ENCODE data around the gene CXCL3.

Gene CXCL3

GRCh38 chr4:74047152-74047551, 8.7 kb upstream of the CXCL3 start:
- no peaks in the 10 kb centered on the region for H3K27me3 ChIP-seq (ENCODE audit: insufficient read depth, low read length, poor library complexity)
- no peaks in the 10 kb centered on the region for H3K36me3 ChIP-seq (ENCODE audit: insufficient read depth, low read length)
- H2AFZ ChIP-seq (ENCODE audit: low read depth, low read length), result no peak overlapping the region
- H3K27ac ChIP-seq (ENCODE audit: low read length), result no peak overlapping the region
- H3K4me2 ChIP-seq (ENCODE audit: insufficient read depth, low read length), result no peak overlapping the region
- H3K4me1 ChIP-seq (ENCODE audit: insufficient read depth, low read length), result no peaks in the 10 kb centered on the region
- no peak overlapping the region for H3K9ac ChIP-seq (ENCODE audit: low read depth, low read length)
- no peak for DNase-seq
- no peaks in the 10 kb centered on the region for H4K20me1 ChIP-seq (ENCODE audit: insufficient read depth, low read length)
- no peaks in the 10 kb centered on the region for H3K9me3 ChIP-seq (ENCODE audit: insufficient read depth, low read length, severe bottlenecking)
- no peak overlapping the region for H3K4me3 ChIP-seq (ENCODE audit: low read depth in 1 of 2, low read length in 2 of 2)
- no peaks in the 10 kb centered on the region for H3K79me2 ChIP-seq (ENCODE audit: insufficient read depth, low read length)
- no peak for ATAC-seq (ENCODE audit: insufficient read depth, low read depth)
- TF ChIP-seq, protein P1, sequence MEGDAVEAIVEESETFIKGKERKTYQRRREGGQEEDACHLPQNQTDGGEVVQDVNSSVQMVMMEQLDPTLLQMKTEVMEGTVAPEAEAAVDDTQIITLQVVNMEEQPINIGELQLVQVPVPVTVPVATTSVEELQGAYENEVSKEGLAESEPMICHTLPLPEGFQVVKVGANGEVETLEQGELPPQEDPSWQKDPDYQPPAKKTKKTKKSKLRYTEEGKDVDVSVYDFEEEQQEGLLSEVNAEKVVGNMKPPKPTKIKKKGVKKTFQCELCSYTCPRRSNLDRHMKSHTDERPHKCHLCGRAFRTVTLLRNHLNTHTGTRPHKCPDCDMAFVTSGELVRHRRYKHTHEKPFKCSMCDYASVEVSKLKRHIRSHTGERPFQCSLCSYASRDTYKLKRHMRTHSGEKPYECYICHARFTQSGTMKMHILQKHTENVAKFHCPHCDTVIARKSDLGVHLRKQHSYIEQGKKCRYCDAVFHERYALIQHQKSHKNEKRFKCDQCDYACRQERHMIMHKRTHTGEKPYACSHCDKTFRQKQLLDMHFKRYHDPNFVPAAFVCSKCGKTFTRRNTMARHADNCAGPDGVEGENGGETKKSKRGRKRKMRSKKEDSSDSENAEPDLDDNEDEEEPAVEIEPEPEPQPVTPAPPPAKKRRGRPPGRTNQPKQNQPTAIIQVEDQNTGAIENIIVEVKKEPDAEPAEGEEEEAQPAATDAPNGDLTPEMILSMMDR (IDR thresholded peaks at IDR 0.05; ENCODE audit: borderline replicate concordance, extremely low read depth, low read length, poor library complexity, severe bottlenecking), result no peak
- no peak for TF ChIP-seq EZH2 (IDR thresholded peaks at IDR 0.05; ENCODE audit: borderline replicate concordance, low read depth, low read length, severe bottlenecking)

DNA sequence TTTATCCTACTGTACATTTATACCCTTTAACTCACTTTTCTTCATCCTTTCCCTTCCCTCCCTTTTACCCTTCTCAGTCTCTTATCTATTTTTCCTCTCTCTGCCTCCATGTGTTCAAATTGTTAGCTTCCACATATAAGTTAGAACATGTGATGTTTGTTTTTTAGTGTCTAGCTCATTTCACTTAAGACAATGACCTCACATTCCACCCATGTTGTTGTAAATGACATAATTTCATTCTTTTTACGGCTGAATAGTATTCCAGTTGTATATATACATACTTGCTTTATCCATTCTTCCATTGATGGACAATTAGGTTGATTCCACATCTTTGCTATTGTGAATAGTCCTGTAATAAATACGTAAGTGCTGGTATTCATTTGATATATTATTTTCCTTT, 7.3 kb upstream of the CXCL3 start:
- ATAC-seq (ENCODE audit: insufficient read depth, low read depth) (no peak), DNase-seq (no peak)
- Histone ChIP-seq H3K9ac (ENCODE audit: low read depth, low read length) (no peak overlapping the region), H3K4me3 (ENCODE audit: low read depth in 1 of 2, low read length in 2 of 2) (no peak overlapping the region), H3K27me3 (ENCODE audit: insufficient read depth, low read length, poor library complexity) (no peaks in the 10 kb centered on the region), H3K4me2 (ENCODE audit: insufficient read depth, low read length) (no peak overlapping the region), H3K9me3 (ENCODE audit: insufficient read depth, low read length, severe bottlenecking) (no peaks in the 10 kb centered on the region), H2AFZ (ENCODE audit: low read depth, low read length) (no peak overlapping the region), H3K79me2 (ENCODE audit: insufficient read depth, low read length) (no peaks in the 10 kb centered on the region), H3K36me3 (ENCODE audit: insufficient read depth, low read length) (no peaks in the 10 kb centered on the region), H3K27ac (ENCODE audit: low read length) (no peak overlapping the region), H4K20me1 (ENCODE audit: insufficient read depth, low read length) (no peaks in the 10 kb centered on the region), H3K4me1 (ENCODE audit: insufficient read depth, low read length) (no peaks in the 10 kb centered on the region)
- TF ChIP-seq EZH2 (IDR thresholded peaks at IDR 0.05; ENCODE audit: borderline replicate concordance, low read depth, low read length, severe bottlenecking), result no peak
- TF ChIP-seq, protein P1 (IDR thresholded peaks at IDR 0.05; ENCODE audit: borderline replicate concordance, extremely low read depth, low read length, poor library complexity, severe bottlenecking), result no peak

GRCh38 chr4:74045247-74045646, 6.8 kb upstream of the CXCL3 start:
- TF ChIP-seq, protein P1 (IDR thresholded peaks at IDR 0.05; ENCODE audit: borderline replicate concordance, extremely low read depth, low read length, poor library complexity, severe bottlenecking), result no peak
- no peak for TF ChIP-seq EZH2 (IDR thresholded peaks at IDR 0.05; ENCODE audit: borderline replicate concordance, low read depth, low read length, severe bottlenecking)
- H3K27ac ChIP-seq (ENCODE audit: low read length), result no peak overlapping the region

GRCh38 chr4:74044677-74045076, 6.2 kb upstream of the CXCL3 start:
- no peak for ATAC-seq (ENCODE audit: insufficient read depth, low read depth)
- Histone ChIP-seq H3K4me2 (ENCODE audit: insufficient read depth, low read length) (no peak overlapping the region), H2AFZ (ENCODE audit: low read depth, low read length) (no peak overlapping the region), H3K27ac (ENCODE audit: low read length) (no peak overlapping the region), H3K79me2 (ENCODE audit: insufficient read depth, low read length) (no peaks in the 10 kb centered on the region), H3K27me3 (ENCODE audit: insufficient read depth, low read length, poor library complexity) (peaks cover 4% of the 10 kb centered on the region), H3K4me3 (ENCODE audit: low read depth in 1 of 2, low read length in 2 of 2) (no peak overlapping the region), H3K4me1 (ENCODE audit: insufficient read depth, low read length) (peaks cover under 1% of the 10 kb centered on the region), H4K20me1 (ENCODE audit: insufficient read depth, low read length) (no peaks in the 10 kb centered on the region), H3K9me3 (ENCODE audit: insufficient read depth, low read length, severe bottlenecking) (no peaks in the 10 kb centered on the region), H3K9ac (ENCODE audit: low read depth, low read length) (no peak overlapping the region), H3K36me3 (ENCODE audit: insufficient read depth, low read length) (no peaks in the 10 kb centered on the region)
- DNase-seq, result no peak
- TF ChIP-seq, protein P1 (IDR thresholded peaks at IDR 0.05; ENCODE audit: borderline replicate concordance, extremely low read depth, low read length, poor library complexity, severe bottlenecking), result no peak
- no peak for TF ChIP-seq EZH2 (IDR thresholded peaks at IDR 0.05; ENCODE audit: borderline replicate concordance, low read depth, low read length, severe bottlenecking)

More at GRCh38 chr4:74045247-74045646, 6.8 kb upstream of the CXCL3 start:
- DNase-seq (no peak), ATAC-seq (ENCODE audit: insufficient read depth, low read depth) (no peak)
- Histone ChIP-seq H3K4me3 (ENCODE audit: low read depth in 1 of 2, low read length in 2 of 2) (no peak overlapping the region), H3K36me3 (ENCODE audit: insufficient read depth, low read length) (no peaks in the 10 kb centered on the region), H3K9me3 (ENCODE audit: insufficient read depth, low read length, severe bottlenecking) (no peaks in the 10 kb centered on the region), H3K4me2 (ENCODE audit: insufficient read depth, low read length) (no peak overlapping the region), H3K27me3 (ENCODE audit: insufficient read depth, low read length, poor library complexity) (no peaks in the 10 kb centered on the region), H3K4me1 (ENCODE audit: insufficient read depth, low read length) (no peaks in the 10 kb centered on the region), H4K20me1 (ENCODE audit: insufficient read depth, low read length) (no peaks in the 10 kb centered on the region), H2AFZ (ENCODE audit: low read depth, low read length) (no peak overlapping the region), H3K79me2 (ENCODE audit: insufficient read depth, low read length) (no peaks in the 10 kb centered on the region), H3K9ac (ENCODE audit: low read depth, low read length) (no peak overlapping the region)
